ENCODE data around the gene NDUFAF2.

NDUFAF2 gene

DNA sequence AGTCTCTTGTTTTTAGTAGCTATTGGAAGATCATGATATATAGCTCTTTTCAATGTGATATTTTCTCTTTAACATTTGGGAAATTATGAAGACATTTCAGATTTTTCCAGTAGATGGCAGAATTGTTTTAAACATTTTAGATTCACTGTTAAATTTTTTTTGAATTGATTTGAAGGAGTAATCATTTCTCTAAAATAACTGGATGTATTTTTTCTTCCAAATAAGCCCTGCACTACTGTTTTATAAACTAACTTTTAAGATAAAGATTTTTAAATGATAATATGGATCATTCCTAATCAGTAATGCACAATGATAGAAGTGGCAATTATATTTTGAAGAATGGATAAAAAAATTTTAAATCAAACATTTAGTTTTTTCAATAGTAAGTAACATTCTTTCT is 14.2 kb downstream of the NDUFAF2 start:
- TF ChIP-seq, protein P1, sequence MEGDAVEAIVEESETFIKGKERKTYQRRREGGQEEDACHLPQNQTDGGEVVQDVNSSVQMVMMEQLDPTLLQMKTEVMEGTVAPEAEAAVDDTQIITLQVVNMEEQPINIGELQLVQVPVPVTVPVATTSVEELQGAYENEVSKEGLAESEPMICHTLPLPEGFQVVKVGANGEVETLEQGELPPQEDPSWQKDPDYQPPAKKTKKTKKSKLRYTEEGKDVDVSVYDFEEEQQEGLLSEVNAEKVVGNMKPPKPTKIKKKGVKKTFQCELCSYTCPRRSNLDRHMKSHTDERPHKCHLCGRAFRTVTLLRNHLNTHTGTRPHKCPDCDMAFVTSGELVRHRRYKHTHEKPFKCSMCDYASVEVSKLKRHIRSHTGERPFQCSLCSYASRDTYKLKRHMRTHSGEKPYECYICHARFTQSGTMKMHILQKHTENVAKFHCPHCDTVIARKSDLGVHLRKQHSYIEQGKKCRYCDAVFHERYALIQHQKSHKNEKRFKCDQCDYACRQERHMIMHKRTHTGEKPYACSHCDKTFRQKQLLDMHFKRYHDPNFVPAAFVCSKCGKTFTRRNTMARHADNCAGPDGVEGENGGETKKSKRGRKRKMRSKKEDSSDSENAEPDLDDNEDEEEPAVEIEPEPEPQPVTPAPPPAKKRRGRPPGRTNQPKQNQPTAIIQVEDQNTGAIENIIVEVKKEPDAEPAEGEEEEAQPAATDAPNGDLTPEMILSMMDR (IDR thresholded peaks at IDR 0.05; ENCODE audit: low read depth, low read length, missing control alignments), result no peak
- no peak overlapping the region for H3K4me3 ChIP-seq (replicated peaks; ENCODE audit: low read depth, low read length)
- no peak for DNase-seq (ENCODE audit: extremely low read depth, low read depth)

DNA sequence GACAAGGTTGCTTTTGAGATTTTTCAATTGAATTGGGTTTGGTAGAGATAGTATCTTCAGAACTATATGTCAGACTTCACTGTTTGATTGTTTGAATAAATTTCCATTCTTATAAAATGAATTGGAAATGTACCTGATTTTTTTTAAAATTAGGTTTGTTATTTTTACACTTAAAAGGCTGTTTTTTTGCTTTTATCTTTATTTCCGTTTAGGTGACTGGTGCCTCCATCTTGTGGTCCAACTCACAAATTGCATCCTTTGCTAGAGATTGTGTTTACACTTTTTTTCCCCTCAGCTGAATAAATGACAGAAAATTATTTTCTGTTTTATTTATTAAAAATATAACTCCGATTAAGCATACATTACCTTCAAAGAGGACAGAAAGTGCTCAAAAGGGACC is 15.6 kb downstream of the NDUFAF2 start:
- TF ChIP-seq, protein P1 (IDR thresholded peaks at IDR 0.05; ENCODE audit: low read depth, low read length, missing control alignments), result peak; percentile 43
- no peak overlapping the region for H3K4me3 ChIP-seq (replicated peaks; ENCODE audit: low read depth, low read length)
- DNase-seq (ENCODE audit: extremely low read depth, low read depth), result no peak

DNA sequence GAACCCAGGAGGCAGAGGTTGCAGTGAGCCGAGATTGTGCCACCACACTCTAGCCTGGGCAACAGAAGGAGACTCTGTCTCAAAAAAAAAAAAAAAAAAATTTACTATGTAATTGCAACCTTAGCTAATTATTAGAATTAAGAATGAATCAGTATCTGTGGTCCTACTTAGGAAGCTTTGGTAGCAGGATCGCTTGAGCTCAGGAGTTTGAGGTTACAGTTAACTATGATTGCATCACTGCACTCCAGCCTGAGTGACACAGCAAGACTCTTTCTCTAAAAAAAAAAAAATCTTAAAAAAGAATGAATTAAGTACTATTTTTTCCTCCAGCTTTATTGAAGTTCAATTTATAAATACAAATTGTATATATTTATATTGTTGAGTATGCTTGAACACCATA is 16.7 kb downstream of the NDUFAF2 start:
- DNase-seq (ENCODE audit: extremely low read depth, low read depth), result no peak
- no peak overlapping the region for H3K4me3 ChIP-seq (replicated peaks; ENCODE audit: low read depth, low read length)
- TF ChIP-seq, protein P1 (IDR thresholded peaks at IDR 0.05; ENCODE audit: low read depth, low read length, missing control alignments), result no peak

GRCh38 chr5:60972231-60972630 is 27.2 kb downstream of the NDUFAF2 start:
- no peak overlapping the region for H3K4me3 ChIP-seq (replicated peaks; ENCODE audit: low read depth, low read length)
- no peak for DNase-seq (ENCODE audit: extremely low read depth, low read depth)
- TF ChIP-seq, protein P1 (IDR thresholded peaks at IDR 0.05; ENCODE audit: low read depth, low read length, missing control alignments), result no peak

- H3K4me3 ChIP-seq (replicated peaks; ENCODE audit: low read depth, low read length), result no peak overlapping the region
- TF ChIP-seq, protein P1 (IDR thresholded peaks at IDR 0.05; ENCODE audit: low read depth, low read length, missing control alignments), result no peak
- no peak for DNase-seq (ENCODE audit: extremely low read depth, low read depth)
These were observed 33.1 kb downstream of the NDUFAF2 start for GRCh38 chr5:60977956-60978737.

DNA sequence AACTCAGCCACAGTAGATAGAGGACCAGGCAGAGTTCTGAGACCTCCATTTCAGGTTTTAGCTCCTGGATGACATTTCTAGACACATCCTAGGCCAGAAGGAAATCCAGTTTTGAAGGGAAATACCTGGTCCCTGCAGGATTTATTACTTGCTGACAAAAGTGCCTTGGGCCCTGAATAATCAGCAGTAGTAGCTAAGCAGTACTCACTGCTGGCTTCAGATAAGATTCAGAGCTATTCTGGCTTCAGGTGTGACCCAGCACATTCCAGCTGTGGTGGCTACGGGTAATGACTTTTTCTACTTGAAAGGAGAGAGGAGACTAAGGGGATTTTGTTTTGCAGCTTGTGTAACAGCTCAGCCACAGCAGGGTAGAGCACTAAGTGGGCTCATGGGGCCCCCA is 34.0 kb downstream of the NDUFAF2 start:
- no peak for DNase-seq (ENCODE audit: extremely low read depth, low read depth)

More for the DNA sequence above, 34.0 kb downstream of the NDUFAF2 start:
- no peak overlapping the region for H3K4me3 ChIP-seq (replicated peaks; ENCODE audit: low read depth, low read length)
- TF ChIP-seq, protein P1 (IDR thresholded peaks at IDR 0.05; ENCODE audit: low read depth, low read length, missing control alignments), result no peak

Measured in HFF-Myc (cell line).